Measurements from ENCODE around the gene SERPINB10.
A peak's percentile ranks its signal among the peaks of the same experiment; 100 is the strongest.

The SERPINB10 gene

DNA sequence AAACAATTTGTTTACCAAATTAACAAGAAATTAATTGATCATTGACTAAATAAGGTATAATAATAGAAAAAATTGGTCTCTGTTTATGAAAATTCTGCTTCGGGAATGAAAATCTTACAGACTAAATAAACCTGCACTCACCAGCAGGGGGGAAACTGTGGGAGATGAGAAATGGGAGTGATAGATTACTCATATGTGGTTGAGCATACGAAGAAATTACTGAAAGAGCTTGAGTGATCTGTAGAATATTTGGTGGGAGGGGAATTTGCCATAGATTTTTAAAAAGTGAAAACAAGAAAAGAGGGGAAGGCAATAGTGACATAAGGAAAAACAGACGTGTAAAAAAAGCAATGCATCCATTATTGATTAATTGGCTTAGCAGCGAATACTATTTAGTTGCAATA, 43.5 kb downstream of the SERPINB10 start:
- DNase-seq: no peak

DNA sequence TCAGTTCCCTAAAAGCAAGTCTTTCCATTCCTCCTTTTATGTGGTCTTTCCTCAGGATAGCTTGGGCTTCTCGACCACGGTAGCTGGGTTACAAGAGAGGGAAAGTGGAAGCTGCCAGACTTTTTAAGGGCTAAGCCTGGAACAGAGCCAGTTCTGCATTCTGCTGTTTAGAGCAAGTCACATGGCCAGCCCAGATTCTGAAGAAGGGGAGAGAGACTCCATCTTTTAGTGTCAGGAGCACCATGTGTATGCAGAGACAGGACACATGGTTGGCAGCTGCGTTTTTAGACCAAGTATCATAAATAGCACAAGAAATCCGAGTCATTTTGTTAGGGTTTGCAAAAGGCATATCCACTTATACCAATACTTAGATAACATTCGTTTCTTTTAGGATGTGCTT, 46.1 kb downstream of the SERPINB10 start:
- DNase-seq: no peak

DNA sequence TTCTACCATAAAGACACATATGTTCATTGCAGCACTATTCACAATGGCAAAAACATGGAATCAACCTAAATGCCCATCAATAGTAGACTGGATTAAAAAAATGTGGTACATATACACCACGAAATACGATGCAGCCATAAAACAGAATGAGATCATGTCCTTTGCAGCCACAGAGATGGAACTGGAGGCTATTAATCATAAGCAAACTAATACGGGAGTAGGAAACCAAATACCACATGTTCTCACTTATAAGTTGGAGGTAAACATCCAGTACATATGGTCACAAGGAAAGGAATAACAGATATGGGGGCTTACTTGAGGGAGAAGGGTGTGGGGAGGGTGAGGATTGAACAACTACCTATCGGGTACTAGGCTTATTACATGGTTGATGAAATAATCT, 49.0 kb downstream of the SERPINB10 start:
- no peak for DNase-seq

DNA sequence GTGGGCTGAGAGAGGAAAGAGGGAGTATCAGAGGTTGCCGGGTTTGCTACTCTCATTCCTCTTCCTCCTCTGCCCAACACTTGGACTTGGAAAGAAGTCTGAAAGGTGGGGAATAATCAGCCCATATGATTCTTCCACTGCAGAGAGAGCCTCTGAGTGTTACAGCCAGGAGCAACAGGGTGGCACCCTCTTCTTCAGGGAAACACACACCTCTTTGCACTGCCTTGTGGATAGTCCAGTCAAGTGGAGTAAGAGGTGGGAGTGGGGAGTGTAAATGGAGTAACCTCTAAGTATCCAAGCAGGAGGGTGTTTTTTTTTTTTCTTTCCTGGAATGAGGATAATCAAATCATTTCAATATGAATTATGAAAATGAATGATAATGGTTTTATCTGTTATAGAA, 53.1 kb downstream of the SERPINB10 start:
- DNase-seq: no peak

DNA sequence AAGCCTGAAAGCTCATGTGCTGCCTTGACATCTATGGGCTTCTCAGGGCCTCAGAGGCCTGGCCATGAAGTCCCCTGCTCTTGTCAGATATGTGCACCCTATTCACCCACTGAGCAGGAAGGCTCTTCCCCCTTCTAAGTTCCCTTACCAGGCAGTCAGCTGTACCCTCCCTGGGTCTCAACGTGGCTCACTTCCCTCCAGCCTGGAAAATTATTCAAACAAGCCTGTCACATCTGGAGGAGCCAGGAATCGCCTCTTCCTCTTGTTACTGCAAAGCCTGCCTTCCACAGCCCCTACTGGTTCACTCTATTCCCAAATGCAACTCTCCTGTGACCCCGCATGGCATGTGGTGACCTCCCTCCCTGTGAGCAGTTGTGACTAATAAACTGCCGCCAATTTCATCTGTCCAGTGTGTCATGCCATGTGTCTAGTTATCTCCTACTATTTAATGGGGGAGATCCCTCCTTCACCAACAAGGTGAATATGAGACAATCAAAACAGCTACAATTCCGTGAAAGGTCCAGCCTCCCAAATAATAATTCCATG, 53.8 kb downstream of the SERPINB10 start:
- no peak for DNase-seq

DNA sequence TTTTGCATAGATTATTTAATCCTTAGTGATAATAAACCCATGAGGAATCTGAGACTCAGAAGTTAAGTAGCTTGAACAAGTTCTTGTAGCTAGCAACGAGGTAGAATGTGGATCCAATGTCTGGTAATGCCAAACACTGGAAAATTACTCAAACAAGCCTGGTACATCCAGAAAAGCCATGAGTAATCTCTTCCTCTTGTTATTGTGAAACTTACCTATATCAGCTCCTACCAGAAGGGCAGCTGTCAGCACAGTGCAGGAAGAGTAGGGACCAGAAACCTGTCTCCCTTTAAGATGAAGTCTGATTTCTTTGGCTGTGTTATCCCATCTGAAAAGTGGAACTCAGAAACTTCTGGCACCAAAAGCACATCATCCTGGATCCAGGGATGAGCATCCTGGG, 54.4 kb downstream of the SERPINB10 start:
- DNase-seq: no peak

DNA sequence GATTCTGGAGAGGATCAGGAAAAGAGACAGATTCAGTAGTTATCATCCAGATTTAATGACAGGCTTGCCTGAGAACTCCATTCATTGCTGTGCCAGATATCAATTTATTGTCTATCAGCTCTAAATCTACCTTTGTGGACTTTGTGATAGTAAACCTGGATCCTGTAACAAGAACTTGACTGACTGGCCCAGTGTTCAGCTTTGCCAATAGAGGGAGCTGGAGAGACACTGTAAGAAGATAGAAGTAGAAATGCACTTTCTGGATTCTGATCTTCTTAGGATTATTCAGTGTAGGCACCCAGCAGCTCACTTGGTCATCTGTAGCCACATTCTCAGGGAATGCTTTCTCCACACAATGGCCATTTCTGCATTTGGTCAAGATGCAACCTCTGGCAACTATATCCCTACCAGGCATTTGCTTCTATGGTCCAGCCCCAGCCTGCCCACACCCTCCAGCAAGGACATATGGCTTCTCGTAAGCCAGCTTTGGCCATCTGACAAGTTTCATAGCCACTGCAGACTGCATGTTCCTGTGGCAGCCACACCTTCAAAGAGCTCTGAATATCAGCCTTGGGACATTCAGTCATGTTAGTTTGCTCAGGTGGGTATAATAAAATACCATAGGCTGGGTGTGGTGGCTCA, 56.0 kb downstream of the SERPINB10 start:
- DNase-seq: no peak

DNA sequence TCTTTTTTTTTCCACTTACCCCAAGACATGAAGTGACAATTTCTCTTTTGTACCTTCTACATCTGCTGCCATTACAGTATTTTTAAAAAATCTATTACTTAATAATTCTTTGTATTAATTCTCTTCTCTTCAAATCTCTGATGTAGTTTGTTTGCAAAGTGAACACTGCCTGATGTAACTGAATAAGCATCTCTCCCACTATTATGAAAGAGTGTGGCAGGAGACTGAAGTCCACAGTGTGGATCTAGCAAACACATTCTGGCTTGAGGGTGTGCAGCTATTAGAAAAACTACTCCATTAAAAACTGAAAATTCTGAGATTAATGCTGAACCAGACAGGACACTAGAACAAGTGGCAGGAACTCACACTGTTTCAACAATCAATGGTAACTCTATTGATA, 57.1 kb downstream of the SERPINB10 start:
- no peak for DNase-seq

DNA sequence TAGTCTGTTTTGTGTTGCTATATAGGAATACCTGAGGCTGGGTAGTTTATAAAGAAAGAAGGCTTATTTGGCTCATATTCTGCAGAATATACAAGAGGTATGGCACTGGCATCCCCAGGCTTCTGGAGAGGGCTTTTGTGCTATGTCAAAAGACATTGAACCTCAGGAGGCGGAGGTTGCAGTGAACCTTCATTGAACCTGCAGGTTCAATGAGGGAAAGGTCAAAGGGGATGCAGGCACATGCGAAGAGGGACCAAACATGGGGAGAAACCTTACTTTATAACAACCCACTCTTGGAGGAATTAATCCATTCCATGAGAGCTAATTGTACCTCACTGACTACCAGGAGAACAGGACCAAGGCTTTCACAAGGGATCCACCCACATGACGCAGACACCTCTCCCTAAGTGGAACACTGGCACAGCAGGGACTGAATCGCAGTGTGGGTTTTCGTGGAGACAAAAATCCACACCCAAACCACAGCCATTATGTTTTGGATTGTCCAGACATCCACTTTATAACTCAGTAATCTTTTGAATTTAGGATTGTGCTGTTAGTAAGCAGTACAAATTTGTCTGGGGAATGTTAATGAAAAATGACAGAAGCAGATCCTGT, 58.1 kb downstream of the SERPINB10 start:
- no peak for DNase-seq

DNA sequence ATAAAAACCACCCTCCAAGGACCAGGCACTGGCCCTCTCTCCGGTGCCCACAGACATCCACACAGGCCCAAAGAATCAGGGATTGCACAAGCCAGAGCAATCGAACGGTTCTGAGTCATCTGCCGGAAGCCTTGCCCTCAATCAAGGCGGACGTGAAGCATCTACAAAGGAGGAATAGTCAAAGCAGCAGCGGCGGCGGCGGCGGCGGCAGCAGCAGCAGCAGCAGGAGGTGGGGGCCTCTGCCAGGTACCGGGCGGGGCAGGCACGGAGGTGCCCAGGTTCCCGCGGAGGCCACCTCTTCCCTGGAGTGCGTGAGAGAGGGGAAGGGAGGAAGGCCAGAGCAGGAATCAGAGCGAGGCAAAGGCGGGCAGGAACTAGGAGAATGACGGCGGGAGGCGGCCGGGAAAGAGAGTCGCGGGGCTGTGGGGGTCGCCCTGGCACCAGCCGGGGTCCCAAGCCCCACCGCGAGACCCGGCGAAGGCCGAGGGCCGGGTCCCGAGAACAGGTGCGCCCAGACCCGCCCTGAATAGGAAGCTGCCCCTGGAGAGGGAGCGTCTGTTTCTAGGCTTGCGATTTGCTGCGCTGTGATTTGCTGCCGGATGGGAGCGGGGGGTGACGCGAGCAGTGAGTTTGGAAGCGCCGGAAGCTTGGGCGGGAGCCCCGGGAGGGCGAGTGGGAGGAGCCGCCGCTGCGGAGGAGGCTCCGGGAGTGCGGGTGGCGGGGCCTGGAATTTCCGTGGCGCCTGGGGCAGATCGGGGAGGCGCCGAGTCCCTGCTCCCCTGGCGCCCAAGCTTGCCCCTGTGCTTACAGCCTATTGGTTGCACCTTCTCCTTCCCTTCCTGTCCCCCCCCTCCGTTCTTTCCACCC, 62.4 kb downstream of the SERPINB10 start, which contains the start of gene SERPINB8:
Gene SERPINB8, plus strand, starts transcription at position 140 of the 867 bp plus-strand sequence. CDS start 8,228 bp downstream, outside the sequence.
- DNase-seq: peak; percentile 74

DNA sequence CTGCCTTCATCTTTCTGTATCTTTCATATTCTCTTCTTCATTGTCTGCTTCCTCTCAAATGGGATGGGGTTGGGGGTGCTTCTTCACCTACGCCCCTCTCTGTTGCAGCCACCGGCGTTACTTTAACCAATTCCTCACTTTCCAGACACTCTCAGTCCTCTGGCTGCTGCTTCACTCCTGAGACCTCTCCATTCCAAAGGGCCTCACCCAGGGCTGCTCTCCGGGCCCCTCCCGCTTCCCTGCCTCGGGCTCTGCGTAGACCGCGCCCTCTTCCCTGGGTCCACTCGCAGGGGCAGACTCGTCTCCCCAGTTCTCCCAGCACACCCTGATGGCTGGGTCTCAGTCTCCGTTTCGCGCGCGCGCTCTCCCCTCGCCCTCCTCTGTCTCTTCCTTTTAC, 63.0 kb downstream of the SERPINB10 start:
- no peak for DNase-seq

DNA sequence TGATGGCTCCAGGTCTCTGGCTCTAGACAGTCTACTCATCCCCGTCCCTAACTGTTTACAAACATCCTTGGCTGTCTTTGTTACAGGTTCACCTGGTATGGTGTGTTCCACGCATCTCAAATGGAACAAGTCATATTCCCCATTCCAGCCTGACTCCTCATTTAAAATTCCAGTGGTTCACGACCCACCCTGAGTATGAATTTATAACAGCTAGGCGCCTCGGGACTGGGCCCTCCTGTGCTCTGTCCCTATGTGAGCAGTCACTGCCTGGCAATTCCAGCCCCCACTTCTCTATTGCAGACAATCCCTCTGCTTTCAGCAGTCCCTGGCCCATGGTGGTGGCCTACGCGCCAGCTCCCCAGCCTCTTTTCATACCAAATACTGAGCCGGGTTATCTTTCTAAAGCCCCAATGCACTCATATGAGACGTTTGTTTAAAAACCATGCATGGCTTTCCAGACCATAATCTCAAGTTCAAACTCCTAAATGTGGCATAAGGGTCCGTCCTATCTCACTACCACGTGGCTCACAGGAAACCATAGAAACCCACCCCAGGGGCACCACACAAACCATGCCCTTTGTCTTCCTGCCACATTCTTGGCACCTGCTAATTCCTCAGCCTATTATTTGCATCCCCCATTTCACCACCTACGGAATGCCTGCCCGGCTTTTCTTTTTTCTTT, 63.7 kb downstream of the SERPINB10 start:
- DNase-seq: no peak

DNA sequence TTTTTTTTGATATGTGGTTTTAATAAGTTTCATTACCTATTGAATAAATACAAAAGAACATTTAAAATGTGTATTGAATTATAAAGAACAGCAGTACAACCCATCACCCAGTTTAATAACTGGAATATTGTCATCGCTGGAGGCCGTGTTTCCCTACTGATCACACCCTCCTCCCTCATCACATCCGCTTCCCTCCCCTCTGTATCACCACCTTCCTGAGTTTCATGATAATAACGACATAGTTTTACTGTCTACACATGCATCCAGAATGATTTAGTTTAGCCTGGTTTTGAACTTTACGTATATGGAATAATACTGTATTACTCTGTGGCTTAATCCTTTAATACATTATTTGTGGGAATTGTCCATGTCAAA, 64.2 kb downstream of the SERPINB10 start:
- DNase-seq: no peak

DNA sequence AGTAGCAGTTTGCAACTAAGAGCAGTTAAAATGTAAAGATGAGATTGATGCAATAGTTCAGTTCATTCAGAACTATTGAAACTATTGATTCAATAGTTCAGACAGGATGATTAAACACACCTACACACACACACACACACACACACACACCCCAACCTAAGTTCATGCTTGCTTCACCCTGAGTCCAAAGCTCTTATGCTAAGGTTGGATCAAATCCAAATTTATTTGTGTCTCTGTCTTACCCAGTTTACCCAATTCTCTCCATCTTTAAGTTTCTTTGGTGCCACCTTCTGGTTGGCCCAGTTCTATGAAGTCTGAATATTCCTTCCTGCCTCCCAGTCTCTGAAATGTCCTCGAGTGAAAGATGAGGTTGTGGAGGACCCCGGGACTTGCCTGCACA, 67.2 kb downstream of the SERPINB10 start:
- peak; percentile 8 for DNase-seq

DNA sequence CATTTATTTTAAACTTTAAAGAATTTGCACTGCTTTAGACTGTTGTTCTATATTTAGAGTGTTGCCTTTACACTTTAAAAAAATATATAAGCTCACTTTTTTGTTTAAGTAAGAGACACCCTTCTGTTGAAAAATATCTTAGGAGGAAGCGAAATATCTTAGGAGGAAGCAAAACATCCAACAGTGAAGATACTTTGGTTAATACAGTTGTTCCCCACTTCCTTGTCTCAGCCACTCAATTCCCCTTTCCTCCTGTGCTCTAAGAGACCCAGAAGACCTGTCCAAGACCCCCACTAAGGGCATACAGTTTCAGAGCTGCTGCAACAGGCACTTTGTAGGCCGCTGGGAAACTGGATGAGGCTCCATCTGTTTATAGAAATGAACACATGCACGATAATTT, 67.9 kb downstream of the SERPINB10 start:
- DNase-seq: no peak

DNA sequence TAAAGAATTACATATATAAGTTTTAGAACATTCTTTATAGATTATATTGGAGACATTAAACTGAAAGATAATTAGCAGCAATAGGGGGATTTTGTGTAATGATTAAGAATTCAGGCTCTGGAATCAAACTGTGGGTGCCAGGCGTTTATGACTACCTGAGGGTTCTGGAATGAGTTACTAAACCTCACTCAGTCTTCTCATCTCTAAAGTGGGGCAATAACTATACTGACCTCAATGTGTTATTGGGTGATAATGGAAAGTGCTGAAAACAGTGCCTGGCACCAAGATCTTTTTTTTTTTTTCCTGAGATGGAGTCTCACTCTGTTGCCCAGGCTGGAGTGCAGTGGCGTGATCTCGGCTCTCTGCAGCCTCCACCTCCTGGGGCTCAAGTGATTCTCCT, 69.3 kb downstream of the SERPINB10 start:
- no peak for DNase-seq

DNA sequence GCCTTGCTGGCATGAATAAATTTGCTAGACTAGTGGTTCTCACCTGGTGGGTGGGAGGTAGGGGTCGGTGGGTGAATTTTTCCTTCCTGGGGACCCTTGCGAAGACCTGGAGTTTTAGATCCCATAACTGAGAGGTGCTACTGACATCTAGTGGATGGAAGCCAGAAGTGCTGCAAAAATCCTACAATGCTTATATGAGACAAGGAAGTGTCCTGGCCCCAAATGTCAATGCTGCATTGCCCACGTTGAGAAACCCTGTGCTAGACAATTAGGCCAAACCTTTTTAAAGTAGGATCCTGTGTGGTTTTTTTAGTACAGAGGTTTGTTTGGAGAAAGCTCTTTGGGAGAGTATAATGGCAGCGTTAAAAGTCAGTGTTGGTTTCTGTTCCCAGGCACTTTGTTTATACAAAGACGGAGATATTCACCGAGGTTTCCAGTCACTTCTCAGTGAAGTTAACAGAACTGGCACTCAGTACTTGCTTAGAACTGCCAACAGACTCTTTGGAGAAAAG, 71.7 kb downstream of the SERPINB10 start:
- no peak for DNase-seq

DNA sequence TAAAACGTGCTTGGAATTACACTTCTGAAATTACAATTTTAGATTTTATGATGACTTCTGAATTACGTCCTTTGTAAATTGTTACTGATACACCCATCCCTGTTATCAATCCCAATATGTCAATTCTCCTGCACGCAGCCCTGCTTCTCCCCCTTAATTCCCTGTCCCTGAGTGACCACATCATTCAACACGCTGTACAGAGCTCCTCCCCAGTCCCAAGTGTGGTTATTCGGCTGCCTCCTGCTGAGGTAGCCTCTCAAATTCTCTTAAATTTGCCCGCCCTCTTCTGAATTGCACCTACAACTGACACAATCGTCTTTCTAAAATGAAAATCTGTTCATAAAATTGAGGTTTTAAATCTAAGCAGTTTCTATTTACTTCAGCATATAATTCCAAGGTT, 72.3 kb downstream of the SERPINB10 start:
- no peak for DNase-seq

DNA sequence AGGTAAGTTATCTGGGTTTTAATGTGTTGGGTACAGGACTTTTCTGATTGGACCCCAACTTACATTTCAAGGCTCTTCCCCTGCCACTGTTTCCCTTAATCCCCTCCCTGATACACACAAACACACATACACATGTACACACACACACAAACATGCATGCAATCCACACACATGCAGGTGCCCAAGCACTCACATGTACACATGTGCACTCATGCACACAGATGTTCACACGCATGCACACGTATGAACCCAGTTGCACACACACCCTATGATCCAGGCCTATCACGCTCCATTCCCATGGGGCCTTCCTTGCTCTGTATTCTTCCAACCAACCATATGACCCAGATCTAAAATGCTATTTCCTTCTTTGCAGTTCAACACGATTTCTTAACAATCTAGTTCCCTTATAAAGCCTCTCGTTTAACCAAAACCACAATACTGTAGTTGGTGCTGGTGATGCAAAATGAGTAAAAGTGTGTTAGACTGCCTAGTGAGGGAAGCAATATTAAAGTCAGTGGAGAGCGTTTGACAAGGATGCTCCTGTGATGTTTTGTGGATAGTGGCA, 73.2 kb downstream of the SERPINB10 start:
- DNase-seq: no peak

DNA sequence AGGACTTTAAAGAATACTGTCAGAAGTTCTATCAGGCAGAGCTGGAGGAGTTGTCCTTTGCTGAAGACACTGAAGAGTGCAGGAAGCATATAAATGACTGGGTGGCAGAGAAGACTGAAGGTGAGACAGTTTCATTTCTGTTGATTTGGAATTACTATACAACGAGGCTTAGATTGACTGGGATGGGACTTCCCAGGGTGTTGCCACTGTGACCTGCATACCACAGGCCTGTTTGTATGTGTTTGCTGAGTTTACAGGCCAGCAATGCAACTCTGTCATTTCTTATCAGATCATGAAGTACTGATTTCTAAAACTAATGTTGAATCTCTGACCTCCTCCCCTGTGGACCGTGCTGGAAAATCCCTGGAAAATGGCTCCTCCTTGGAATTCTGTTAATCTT, 74.0 kb downstream of the SERPINB10 start:
- no peak for DNase-seq

DNA sequence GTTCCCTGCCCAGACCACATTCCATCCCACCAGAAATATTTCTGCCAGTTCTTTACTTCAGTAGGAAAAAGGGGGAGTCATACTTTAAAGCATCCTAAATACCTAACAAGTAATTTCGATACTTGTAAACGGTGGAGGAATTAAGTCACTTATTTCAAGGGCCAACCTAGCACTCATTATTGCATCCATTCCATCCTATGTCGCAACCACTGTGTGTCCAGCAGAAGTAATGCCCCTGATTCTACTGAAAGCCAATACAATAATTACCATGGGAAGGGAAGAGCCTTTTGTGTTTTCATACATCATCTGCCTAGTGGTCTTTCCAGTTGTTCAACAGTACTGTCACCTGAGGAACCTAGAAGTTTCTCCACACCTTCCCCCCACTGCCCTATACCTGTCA, 74.6 kb downstream of the SERPINB10 start:
- no peak for DNase-seq

All from NCI-H524 treated with DMSO at 0.1 percent for 48 hours (cell line).